ENCODE measurements around the gene TNF.

The TNF gene

GRCh38 chr6:31615748-31616147 lies 40.4 kb downstream of the TNF start:
- H3K27ac ChIP-seq (ENCODE audit: extremely low read depth, low read depth, low read length) = no peak overlapping the region
- ChIA-PET POLR2A (no interaction called here), CTCF (interaction anchor here (3.7 kb wide), 1 partner anchor 17 kb away, joined by 22 read pairs; no protein-coding TSS in a partner anchor)
- TF ChIP-seq ZNF510 (tag by site-specific recombination; IDR thresholded peaks at IDR 0.05; ENCODE audit: insufficient replicate concordance) = no peak
- peak; percentile 29; the same call in 1 of the 2 replicates for TF ChIP-seq ZFHX2 (tag by site-specific recombination; conservative IDR thresholded peaks at IDR 0.05)
- TF ChIP-seq, protein P1, sequence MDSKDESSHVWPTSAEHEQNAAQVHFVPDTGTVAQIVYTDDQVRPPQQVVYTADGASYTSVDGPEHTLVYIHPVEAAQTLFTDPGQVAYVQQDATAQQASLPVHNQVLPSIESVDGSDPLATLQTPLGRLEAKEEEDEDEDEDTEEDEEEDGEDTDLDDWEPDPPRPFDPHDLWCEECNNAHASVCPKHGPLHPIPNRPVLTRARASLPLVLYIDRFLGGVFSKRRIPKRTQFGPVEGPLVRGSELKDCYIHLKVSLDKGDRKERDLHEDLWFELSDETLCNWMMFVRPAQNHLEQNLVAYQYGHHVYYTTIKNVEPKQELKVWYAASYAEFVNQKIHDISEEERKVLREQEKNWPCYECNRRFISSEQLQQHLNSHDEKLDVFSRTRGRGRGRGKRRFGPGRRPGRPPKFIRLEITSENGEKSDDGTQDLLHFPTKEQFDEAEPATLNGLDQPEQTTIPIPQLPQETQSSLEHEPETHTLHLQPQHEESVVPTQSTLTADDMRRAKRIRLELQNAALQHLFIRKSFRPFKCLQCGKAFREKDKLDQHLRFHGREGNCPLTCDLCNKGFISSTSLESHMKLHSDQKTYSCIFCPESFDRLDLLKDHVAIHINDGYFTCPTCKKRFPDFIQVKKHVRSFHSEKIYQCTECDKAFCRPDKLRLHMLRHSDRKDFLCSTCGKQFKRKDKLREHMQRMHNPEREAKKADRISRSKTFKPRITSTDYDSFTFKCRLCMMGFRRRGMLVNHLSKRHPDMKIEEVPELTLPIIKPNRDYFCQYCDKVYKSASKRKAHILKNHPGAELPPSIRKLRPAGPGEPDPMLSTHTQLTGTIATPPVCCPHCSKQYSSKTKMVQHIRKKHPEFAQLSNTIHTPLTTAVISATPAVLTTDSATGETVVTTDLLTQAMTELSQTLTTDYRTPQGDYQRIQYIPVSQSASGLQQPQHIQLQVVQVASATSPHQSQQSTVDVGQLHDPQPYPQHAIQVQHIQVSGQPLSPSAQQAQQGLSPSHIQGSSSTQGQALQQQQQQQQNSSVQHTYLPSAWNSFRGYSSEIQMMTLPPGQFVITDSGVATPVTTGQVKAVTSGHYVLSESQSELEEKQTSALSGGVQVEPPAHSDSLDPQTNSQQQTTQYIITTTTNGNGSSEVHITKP (tag by site-specific recombination; IDR thresholded peaks at IDR 0.05) = peak; percentile 95
- no peaks in the 10 kb centered on the region for H3K36me3 ChIP-seq (ENCODE audit: control insufficient read depth in 2 of 2, insufficient read depth in 1 of 2, low read length in 2 of 2)
- H3K4me3 ChIP-seq (ENCODE audit: low read depth, low read length) = no peak overlapping the region
- no peaks in the 10 kb centered on the region for H3K9me3 ChIP-seq (ENCODE audit: control insufficient read depth, insufficient read depth, low read depth, low read length)
- no peaks in the 10 kb centered on the region for H3K4me1 ChIP-seq (ENCODE audit: control insufficient read depth, insufficient read depth, low read length)

DNA sequence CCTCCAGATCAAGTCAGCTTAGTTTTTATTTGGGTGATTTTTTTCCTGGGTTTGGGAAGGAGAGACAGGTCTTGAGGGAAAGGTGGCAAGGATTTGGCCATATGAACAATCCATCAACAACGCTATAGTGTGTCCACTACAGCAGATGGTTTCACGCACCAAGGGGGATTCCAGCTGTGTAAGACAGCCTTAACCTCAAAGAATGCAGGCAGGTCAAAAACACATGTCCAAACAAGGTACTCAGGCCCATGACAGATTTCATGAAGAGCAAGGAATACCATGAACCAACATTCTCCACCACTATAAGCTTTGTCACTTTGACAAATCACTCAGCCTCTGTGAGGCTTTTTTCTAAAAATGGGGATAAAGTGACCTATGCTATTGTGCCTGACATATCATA lies 41.6 kb downstream of the TNF start:
- CTCF ChIA-PET = interaction anchor here (0.6 to 3.7 kb wide), 3 partner anchors 18 to 209 kb away, joined by 3 to 22 read pairs (median 3); no protein-coding TSS in a partner anchor
- TF ChIP-seq ZNF248 (tag by site-specific recombination; IDR thresholded peaks at IDR 0.05) (no peak), ZBTB17 (tag by site-specific recombination; IDR thresholded peaks at IDR 0.05) (no peak), TRIM28 (IDR thresholded peaks at IDR 0.05; ENCODE audit: borderline replicate concordance, low read length) (no peak), ZNF791 (tag by site-specific recombination; IDR thresholded peaks at IDR 0.05) (no peak), ZNF600 (tag by site-specific recombination; IDR thresholded peaks at IDR 0.05) (no peak)
- TF ChIP-seq, protein P2, sequence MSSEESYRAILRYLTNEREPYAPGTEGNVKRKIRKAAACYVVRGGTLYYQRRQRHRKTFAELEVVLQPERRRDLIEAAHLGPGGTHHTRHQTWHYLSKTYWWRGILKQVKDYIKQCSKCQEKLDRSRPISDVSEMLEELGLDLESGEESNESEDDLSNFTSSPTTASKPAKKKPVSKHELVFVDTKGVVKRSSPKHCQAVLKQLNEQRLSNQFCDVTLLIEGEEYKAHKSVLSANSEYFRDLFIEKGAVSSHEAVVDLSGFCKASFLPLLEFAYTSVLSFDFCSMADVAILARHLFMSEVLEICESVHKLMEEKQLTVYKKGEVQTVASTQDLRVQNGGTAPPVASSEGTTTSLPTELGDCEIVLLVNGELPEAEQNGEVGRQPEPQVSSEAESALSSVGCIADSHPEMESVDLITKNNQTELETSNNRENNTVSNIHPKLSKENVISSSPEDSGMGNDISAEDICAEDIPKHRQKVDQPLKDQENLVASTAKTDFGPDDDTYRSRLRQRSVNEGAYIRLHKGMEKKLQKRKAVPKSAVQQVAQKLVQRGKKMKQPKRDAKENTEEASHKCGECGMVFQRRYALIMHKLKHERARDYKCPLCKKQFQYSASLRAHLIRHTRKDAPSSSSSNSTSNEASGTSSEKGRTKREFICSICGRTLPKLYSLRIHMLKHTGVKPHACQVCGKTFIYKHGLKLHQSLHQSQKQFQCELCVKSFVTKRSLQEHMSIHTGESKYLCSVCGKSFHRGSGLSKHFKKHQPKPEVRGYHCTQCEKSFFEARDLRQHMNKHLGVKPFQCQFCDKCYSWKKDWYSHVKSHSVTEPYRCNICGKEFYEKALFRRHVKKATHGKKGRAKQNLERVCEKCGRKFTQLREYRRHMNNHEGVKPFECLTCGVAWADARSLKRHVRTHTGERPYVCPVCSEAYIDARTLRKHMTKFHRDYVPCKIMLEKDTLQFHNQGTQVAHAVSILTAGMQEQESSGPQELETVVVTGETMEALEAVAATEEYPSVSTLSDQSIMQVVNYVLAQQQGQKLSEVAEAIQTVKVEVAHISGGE (tag by site-specific recombination; conservative IDR thresholded peaks at IDR 0.05; ENCODE audit: low read depth) = no peak
- peaks cover under 1% of the 10 kb centered on the region; the same call in 1 of the 2 replicates for H3K4me1 ChIP-seq (ENCODE audit: control insufficient read depth, insufficient read depth, low read length)
- no peak overlapping the region for H3K4me3 ChIP-seq (ENCODE audit: low read depth, low read length)
- H3K36me3 ChIP-seq (ENCODE audit: control insufficient read depth in 2 of 2, insufficient read depth in 1 of 2, low read length in 2 of 2) = peaks cover 0 to 8% of the 10 kb centered on the region in 2 experiments; a peak in 1 of 3 replicates
- H3K9me3 ChIP-seq (ENCODE audit: control insufficient read depth, insufficient read depth, low read depth, low read length) = no peaks in the 10 kb centered on the region
- POLR2A ChIA-PET = interaction anchor here (0.9 kb wide), 2 partner anchors 35 to 44 kb away, joined by 3 read pairs; partner anchors contain the start of gene C6orf47
- H3K27ac ChIP-seq (ENCODE audit: extremely low read depth, low read depth, low read length) = no peak overlapping the region

GRCh38 chr6:31619805-31620585 lies 44.6 kb downstream of the TNF start:
- ChIA-PET CTCF (interaction anchor here (0.7 to 1.5 kb wide), 3 partner anchors 13 to 322 kb away, joined by 3 read pairs; no protein-coding TSS in a partner anchor), POLR2A (interaction anchor here (0.7 to 3.1 kb wide), 11 partner anchors 19 to 208 kb away, joined by 3 to 10 read pairs (median 5); partner anchors contain the start of genes ABHD16A, DDX39B, GPANK1 and HSPA1B)
- Histone ChIP-seq H3K4me1 (ENCODE audit: control insufficient read depth, insufficient read depth, low read length) (peaks cover 7% of the 10 kb centered on the region; the same call in 1 of the 2 replicates), H3K9me3 (ENCODE audit: control insufficient read depth, insufficient read depth, low read depth, low read length) (no peaks in the 10 kb centered on the region), H3K36me3 (ENCODE audit: control insufficient read depth in 2 of 2, insufficient read depth in 1 of 2, low read length in 2 of 2) (peaks cover 19 to 38% of the 10 kb centered on the region in 2 experiments), H3K4me3 (ENCODE audit: low read depth, low read length) (peak overlapping the region; percentile 66), H3K27ac (ENCODE audit: extremely low read depth, low read depth, low read length) (peak overlapping the region; percentile 99)
- TF ChIP-seq ZNF366 (tag by site-specific recombination; conservative IDR thresholded peaks at IDR 0.05) (peak; percentile 96), ZSCAN5A (tag by site-specific recombination; IDR thresholded peaks at IDR 0.05) (no peak), ZNF112 (tag by site-specific recombination; IDR thresholded peaks at IDR 0.05) (no peak), ZFP41 (tag by site-specific recombination; IDR thresholded peaks at IDR 0.05; ENCODE audit: borderline replicate concordance) (no peak), ZNF416 (tag by site-specific recombination; IDR thresholded peaks at IDR 0.05) (no peak), HOXA7 (CRISPR knock-in tag; IDR thresholded peaks at IDR 0.05; ENCODE audit: borderline replicate concordance) (no peak), TCF7L2 (IDR thresholded peaks at IDR 0.05; ENCODE audit: borderline replicate concordance, low read depth, low read length) (no peak)
- TF ChIP-seq, protein P3, sequence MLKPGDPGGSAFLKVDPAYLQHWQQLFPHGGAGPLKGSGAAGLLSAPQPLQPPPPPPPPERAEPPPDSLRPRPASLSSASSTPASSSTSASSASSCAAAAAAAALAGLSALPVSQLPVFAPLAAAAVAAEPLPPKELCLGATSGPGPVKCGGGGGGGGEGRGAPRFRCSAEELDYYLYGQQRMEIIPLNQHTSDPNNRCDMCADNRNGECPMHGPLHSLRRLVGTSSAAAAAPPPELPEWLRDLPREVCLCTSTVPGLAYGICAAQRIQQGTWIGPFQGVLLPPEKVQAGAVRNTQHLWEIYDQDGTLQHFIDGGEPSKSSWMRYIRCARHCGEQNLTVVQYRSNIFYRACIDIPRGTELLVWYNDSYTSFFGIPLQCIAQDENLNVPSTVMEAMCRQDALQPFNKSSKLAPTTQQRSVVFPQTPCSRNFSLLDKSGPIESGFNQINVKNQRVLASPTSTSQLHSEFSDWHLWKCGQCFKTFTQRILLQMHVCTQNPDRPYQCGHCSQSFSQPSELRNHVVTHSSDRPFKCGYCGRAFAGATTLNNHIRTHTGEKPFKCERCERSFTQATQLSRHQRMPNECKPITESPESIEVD (tag by site-specific recombination; IDR thresholded peaks at IDR 0.05) = no peak
- TF ChIP-seq, protein P4, sequence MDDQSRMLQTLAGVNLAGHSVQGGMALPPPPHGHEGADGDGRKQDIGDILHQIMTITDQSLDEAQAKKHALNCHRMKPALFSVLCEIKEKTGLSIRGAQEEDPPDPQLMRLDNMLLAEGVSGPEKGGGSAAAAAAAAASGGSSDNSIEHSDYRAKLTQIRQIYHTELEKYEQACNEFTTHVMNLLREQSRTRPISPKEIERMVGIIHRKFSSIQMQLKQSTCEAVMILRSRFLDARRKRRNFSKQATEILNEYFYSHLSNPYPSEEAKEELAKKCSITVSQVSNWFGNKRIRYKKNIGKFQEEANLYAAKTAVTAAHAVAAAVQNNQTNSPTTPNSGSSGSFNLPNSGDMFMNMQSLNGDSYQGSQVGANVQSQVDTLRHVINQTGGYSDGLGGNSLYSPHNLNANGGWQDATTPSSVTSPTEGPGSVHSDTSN (CRISPR knock-in tag; IDR thresholded peaks at IDR 0.05) = no peak; the same call in 1 of the 2 replicates
